ENCODE measurements around the gene OGDHL. TPM values are rescaled to one million over a fixed set of nuclear protein-coding genes. Genes with fewer than 3 reads are reported as not detected.

The OGDHL gene
- total RNA-seq, 1 donor from 2014 or later: 1.9 TPM

- Mint-ChIP-seq H3K36me3 (ENCODE audit: low read depth, unreplicated experiment) (peaks cover 2% of the 10 kb centered on the region), H3K4me3 (ENCODE audit: unreplicated experiment) (no peak overlapping the region), H3K27ac (ENCODE audit: unreplicated experiment) (no peak overlapping the region), H3K27me3 (ENCODE audit: low read depth, unreplicated experiment) (peaks cover 9% of the 10 kb centered on the region), H3K4me1 (ENCODE audit: low read depth, unreplicated experiment) (no peaks in the 10 kb centered on the region), H3K9me3 (ENCODE audit: unreplicated experiment) (peaks cover 2% of the 10 kb centered on the region)
- no peak for FAIRE-seq
- Histone ChIP-seq H3K27ac (ENCODE audit: low read depth, low read length) (no peak overlapping the region), H3K4me2 (ENCODE audit: low read length) (no peak overlapping the region), H3K4me1 (ENCODE audit: insufficient read depth, low read length) (no peaks in the 10 kb centered on the region), H3K27me3 (ENCODE audit: insufficient read depth, low read length) (no peaks in the 10 kb centered on the region), H4K20me1 (ENCODE audit: insufficient read depth, low read length) (no peaks in the 10 kb centered on the region), H3K9ac (ENCODE audit: low read length) (no peak overlapping the region), H3K79me2 (ENCODE audit: insufficient read depth, low read length) (no peaks in the 10 kb centered on the region), H2AFZ (ENCODE audit: low read depth, low read length) (no peak overlapping the region), H3K4me3 (ENCODE audit: insufficient read depth, low read depth, low read length) (no peak overlapping the region), H3K9me3 (ENCODE audit: insufficient read depth, low read depth, low read length) (peaks cover 6% of the 10 kb centered on the region), H3K36me3 (ENCODE audit: insufficient read depth, low read length) (no peaks in the 10 kb centered on the region)
- DNase-seq (ENCODE audit: low read depth): no peak
- TF ChIP-seq CTCF (IDR thresholded peaks at IDR 0.05; ENCODE audit: insufficient read depth, low read depth, low read length) (no peak), EZH2 (IDR thresholded peaks at IDR 0.05; ENCODE audit: insufficient read depth, low read length) (no peak)
Measured at GRCh38 chr10:49745756-49746155, 16.4 kb downstream of the OGDHL start.

- Histone ChIP-seq H3K27ac (ENCODE audit: low read depth, low read length) (no peak overlapping the region), H3K9me3 (ENCODE audit: insufficient read depth, low read depth, low read length) (peaks cover 6% of the 10 kb centered on the region), H3K79me2 (ENCODE audit: insufficient read depth, low read length) (no peaks in the 10 kb centered on the region), H3K4me1 (ENCODE audit: insufficient read depth, low read length) (no peaks in the 10 kb centered on the region), H4K20me1 (ENCODE audit: insufficient read depth, low read length) (no peaks in the 10 kb centered on the region), H3K36me3 (ENCODE audit: insufficient read depth, low read length) (no peaks in the 10 kb centered on the region), H3K9ac (ENCODE audit: low read length) (no peak overlapping the region), H3K4me2 (ENCODE audit: low read length) (no peak overlapping the region), H3K27me3 (ENCODE audit: insufficient read depth, low read length) (no peaks in the 10 kb centered on the region), H3K4me3 (ENCODE audit: insufficient read depth, low read depth, low read length) (no peak overlapping the region), H2AFZ (ENCODE audit: low read depth, low read length) (no peak overlapping the region)
- H3K27ac Mint-ChIP-seq (ENCODE audit: unreplicated experiment): no peak overlapping the region
- H3K36me3 Mint-ChIP-seq (ENCODE audit: low read depth, unreplicated experiment): peaks cover 2% of the 10 kb centered on the region
- TF ChIP-seq EZH2 (IDR thresholded peaks at IDR 0.05; ENCODE audit: insufficient read depth, low read length) (no peak), CTCF (IDR thresholded peaks at IDR 0.05; ENCODE audit: insufficient read depth, low read depth, low read length) (no peak)
- no peak for FAIRE-seq
- H3K4me1 Mint-ChIP-seq (ENCODE audit: low read depth, unreplicated experiment): no peaks in the 10 kb centered on the region
- peaks cover 5% of the 10 kb centered on the region for H3K27me3 Mint-ChIP-seq (ENCODE audit: low read depth, unreplicated experiment)
- DNase-seq (ENCODE audit: low read depth): no peak
- H3K4me3 Mint-ChIP-seq (ENCODE audit: unreplicated experiment): no peak overlapping the region
- H3K9me3 Mint-ChIP-seq (ENCODE audit: unreplicated experiment): peaks cover 2% of the 10 kb centered on the region
Measured at GRCh38 chr10:49744924-49745605, 17.1 kb downstream of the OGDHL start.

- Mint-ChIP-seq H3K4me3 (ENCODE audit: unreplicated experiment) (no peak overlapping the region), H3K27ac (ENCODE audit: unreplicated experiment) (no peak overlapping the region), H3K27me3 (ENCODE audit: low read depth, unreplicated experiment) (peaks cover 5% of the 10 kb centered on the region), H3K4me1 (ENCODE audit: low read depth, unreplicated experiment) (no peaks in the 10 kb centered on the region), H3K9me3 (ENCODE audit: unreplicated experiment) (no peaks in the 10 kb centered on the region), H3K36me3 (ENCODE audit: low read depth, unreplicated experiment) (peaks cover 2% of the 10 kb centered on the region)
- Histone ChIP-seq H2AFZ (ENCODE audit: low read depth, low read length) (no peak overlapping the region), H3K4me2 (ENCODE audit: low read length) (no peak overlapping the region), H3K9me3 (ENCODE audit: insufficient read depth, low read depth, low read length) (peaks cover 6% of the 10 kb centered on the region), H3K9ac (ENCODE audit: low read length) (no peak overlapping the region), H3K79me2 (ENCODE audit: insufficient read depth, low read length) (no peaks in the 10 kb centered on the region), H3K36me3 (ENCODE audit: insufficient read depth, low read length) (no peaks in the 10 kb centered on the region), H3K27me3 (ENCODE audit: insufficient read depth, low read length) (no peaks in the 10 kb centered on the region), H3K4me1 (ENCODE audit: insufficient read depth, low read length) (no peaks in the 10 kb centered on the region), H3K27ac (ENCODE audit: low read depth, low read length) (no peak overlapping the region), H4K20me1 (ENCODE audit: insufficient read depth, low read length) (no peaks in the 10 kb centered on the region), H3K4me3 (ENCODE audit: insufficient read depth, low read depth, low read length) (no peak overlapping the region)
- no peak for TF ChIP-seq CTCF (IDR thresholded peaks at IDR 0.05; ENCODE audit: insufficient read depth, low read depth, low read length)
- TF ChIP-seq EZH2 (IDR thresholded peaks at IDR 0.05; ENCODE audit: insufficient read depth, low read length): no peak
- no peak for FAIRE-seq
- DNase-seq (ENCODE audit: low read depth): no peak
Measured at GRCh38 chr10:49744091-49744685, 17.9 kb downstream of the OGDHL start.

Measured in astrocyte (in vitro differentiated cells and primary cell).